ENCODE measurements around the gene TCOF1. TPM values are rescaled to one million over a fixed set of nuclear protein-coding genes. Genes with fewer than 3 reads are reported as not detected.

Gene TCOF1
- total RNA-seq, 1 donor from 2014 or later, result 72.0 TPM

DNA sequence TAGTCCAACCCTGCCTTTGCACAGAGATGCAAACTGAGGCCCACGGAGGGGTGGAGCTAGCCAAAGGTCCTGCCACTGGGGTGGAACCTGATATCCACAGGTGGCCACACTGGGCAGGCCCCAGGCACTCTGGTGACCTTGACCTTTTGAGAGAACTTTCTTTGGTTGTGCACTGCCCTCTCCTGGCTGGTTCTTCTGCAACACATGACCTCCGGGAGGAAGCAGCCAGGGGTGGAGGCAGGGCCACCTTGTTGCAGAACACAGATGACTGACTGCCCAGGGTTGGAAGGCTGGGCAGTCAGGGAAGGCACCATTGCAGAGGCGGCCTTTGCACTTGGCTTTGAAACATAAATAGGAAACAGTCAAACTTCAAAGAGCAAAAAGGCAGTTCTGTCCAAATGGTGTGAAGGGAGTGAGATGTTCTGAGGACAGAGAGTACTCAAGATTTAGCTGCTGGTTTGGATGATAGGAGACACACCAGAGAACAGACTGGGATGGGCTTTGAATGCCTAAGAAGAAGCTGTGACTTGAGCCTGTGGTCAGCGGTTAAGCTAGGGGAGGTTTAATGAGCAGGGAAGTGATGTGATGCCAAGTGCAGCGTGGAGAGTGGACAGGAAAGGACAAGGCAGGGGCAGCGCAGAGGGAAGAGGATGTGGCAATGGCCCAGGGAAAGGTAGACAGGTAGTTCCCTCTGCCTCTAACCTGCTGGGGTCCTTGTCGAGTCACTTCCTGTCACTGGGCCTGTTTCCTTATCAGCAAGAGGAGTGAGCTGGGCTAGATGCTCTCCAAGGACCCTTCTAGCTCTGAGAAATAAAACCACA lies 6.8 kb upstream of the TCOF1 start:
- intact Hi-C loops (cut with micrococcal nuclease), result loop anchor here (1.0 to 10.0 kb wide), 4 partner anchors 190 to 1966 kb away; partner anchors contain the start of genes FBXO38 and TNIP1

GRCh38 chr5:150352244-150353031 lies 5.1 kb upstream of the TCOF1 start:
- intact Hi-C loops (cut with micrococcal nuclease), result loop anchor here (10.0 kb wide), 2 partner anchors 732 to 1968 kb away; partner anchors contain the start of genes FBXO38 and TNIP1

DNA sequence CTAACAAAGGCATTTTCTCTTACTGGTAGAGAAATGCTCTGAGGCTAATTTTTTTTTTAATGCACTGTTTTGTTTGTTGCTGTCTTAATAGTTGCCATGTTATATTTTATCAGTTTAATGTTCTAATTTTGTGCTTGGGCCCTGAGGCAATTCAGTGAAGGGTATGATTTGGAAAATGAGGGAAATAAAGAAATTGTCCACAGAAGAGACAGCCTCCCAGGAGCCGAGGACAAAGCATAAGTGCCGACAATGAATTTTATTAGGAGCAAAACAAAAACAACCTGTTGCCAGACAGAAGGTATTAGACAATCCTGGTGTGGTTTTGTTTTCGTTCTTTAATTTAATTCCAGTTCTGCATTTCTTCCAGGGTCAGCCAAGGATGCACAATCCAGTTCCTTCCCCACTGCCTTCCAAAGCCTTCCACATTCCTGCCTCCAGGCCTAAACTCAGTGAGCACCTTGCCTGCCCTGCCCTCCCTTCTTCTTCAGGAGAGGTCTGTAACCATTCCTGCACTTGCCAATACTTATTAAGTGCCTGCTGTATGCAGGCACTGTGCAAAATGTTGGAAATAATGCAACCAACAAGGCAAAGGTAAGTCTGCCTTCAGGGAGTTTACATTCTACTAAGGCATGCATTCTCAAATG lies 4.3 kb upstream of the TCOF1 start:
- intact Hi-C loops (cut with micrococcal nuclease), result loop anchor here (10.0 kb wide), 2 partner anchors 732 to 1968 kb away; partner anchors contain the start of genes FBXO38 and TNIP1

DNA sequence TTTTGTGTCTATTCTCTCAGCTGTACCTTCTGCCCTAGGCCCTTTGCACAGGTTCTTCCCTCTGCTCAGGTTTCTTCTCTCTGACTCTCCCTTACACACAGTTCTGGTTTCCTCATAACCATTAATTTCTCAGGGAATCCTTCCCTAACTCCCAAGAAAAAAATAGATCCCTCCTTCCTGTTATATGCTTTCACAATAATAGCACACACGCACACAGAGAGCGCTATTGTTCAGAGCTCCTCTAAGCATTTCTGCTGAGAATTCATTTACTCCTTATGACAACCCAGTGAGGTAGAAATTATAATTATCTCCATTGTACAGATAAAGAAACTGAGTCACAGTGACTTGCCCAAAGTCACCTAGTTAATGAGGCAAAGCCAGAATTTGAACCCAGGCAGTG lies 1.7 kb upstream of the TCOF1 start:
- intact Hi-C loops (cut with micrococcal nuclease), result loop anchor here (2.0 to 10.0 kb wide), 6 partner anchors 403 to 1971 kb away; partner anchors contain the start of genes DCTN4, FBXO38, GM2A and PCYOX1L

DNA sequence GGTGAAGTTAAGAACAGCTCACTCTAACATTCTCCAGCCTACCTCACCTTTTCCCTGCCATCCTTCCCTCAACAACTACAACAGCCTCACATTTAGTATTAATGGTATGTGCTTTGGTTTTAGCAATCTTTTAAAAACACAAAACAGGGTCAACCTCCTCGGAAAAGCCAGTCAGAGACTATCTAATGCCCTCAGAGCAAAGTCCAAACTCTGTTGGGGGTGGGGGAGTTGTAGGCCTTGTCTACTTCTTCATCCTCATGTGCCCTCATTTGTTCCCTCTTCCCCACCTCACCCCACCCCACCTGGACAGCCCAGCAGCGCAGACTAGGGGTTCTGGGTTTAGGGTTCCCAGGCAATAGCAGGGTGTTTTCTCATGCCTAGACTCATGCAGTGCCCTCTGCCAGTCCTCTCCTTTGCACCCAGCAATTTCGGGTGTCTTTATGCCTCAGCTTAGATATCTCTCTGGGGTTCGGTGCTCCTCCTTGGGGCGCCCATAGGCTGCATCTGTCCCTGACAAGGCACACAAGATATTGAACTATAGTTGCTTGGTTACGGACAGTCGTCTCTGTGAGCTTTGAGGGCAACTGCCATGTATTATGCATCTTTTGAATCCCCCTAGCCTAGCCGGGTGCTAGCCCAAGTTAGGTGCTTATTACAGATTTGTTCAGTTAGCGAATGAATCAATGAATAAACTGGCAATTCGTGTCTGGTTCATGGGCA lies 762 bp upstream of the TCOF1 start:
- intact Hi-C loops (cut with micrococcal nuclease), result loop anchor here (1.0 to 10.0 kb wide), 12 partner anchors 57 to 1972 kb away; partner anchors contain the start of genes DCTN4, FBXO38, GM2A and HMGXB3

DNA sequence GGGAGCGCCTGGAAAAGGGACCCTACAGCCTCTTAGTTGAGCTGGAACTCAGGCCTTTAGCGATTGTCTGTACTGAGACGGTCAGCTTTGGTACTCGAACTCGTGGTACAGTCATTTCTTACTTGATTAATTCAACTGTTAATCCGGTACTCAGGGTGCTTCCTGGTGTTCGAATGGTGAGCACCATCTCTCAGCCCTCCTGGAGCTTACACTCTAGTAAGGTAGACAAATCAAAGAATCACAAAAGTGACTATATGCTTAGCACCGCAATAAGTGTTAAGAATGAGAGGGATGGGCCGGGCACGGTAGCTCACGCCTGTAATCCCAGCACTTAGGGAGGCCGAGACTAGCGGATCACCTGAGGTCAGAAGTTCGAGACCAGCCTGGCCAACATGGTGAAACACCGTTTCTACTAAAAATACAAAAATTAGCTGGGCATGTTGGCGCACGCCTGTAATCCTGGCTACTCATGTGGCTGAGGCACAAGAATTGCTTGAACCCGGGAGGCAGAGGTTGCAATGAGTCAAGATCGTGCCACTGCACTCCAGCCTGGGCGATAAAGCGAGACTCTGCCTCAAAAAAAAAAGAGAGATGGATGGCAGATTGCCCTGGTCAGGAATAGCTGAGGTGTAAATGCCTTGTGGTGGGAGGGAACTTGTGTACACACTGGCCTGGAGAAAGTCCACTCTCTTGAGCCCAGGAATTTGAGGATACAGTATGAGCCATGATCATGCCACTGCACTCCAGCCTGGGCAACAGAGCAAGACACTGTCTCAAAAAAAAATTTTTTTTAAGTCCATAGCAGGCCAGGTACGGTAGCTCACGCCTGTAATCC lies 981 bp downstream of the TCOF1 start:
- intact Hi-C loops (cut with micrococcal nuclease), result loop anchor here (5.0 to 10.0 kb wide), 5 partner anchors 726 to 1974 kb away; partner anchors contain the start of genes FBXO38, GM2A, PCYOX1L and TNIP1

GRCh38 chr5:150361301-150361700 lies 3.8 kb downstream of the TCOF1 start:
- intact Hi-C loops (cut with micrococcal nuclease), result no loop called here

GRCh38 chr5:150363185-150363584 lies 5.7 kb downstream of the TCOF1 start:
- intact Hi-C loops (cut with micrococcal nuclease), result no loop called here

DNA sequence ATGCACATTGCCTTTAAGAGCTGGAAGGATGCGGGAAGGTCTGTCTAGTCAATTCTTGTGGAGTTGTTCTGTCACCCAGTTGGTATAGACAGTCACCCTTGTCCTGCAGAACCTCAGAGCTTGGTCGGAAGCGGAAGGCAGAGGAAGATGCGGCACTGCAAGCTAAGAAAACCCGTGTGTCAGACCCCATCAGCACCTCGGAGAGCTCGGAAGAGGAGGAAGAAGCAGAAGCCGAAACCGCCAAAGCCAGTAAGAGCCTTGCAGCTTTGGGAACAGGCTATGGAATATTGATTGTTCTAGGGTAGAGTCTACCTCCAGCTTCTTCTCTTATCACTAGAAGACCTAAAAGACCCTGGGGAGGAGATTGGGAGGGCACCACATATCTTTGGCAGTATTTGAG lies 6.5 kb downstream of the TCOF1 start:
- intact Hi-C loops (cut with micrococcal nuclease), result no loop called here

GRCh38 chr5:150368526-150368925 lies 11.0 kb downstream of the TCOF1 start:
- intact Hi-C loops (cut with micrococcal nuclease), result no loop called here

DNA sequence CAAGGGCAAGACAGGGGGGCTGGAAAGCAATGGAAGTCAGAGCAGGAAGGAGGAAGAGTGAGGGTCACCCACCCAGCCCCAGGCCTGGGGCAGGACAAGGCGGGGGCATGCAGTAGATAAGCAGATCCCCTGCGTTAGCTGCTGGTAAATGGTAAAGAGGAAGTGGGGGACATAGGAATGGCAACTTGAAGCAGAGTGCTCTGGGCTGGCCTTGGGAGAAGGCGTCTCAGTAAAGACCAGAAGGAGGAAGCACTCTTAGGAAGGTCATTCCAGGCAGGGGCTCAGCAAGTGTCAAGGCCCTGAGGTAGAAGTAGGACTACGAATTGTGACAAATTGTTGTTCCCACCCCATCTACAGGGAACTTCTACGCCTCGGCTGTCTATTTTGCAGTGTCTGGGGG lies 15.1 kb downstream of the TCOF1 start:
- intact Hi-C loops (cut with micrococcal nuclease), result no loop called here

DNA sequence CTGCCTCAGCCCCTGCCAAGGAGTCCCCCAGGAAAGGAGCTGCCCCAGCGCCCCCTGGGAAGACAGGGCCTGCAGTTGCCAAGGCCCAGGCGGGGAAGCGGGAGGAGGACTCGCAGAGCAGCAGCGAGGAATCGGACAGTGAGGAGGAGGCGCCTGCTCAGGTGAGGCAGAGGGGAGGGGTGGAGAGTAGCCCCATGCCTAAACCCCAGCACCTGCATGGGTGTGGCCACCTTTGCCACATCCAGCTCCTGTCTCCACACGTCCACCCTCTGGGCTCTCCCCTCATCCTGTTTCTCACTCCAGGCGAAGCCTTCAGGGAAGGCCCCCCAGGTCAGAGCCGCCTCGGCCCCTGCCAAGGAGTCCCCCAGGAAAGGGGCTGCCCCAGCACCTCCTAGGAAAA lies 17.2 kb downstream of the TCOF1 start:
- intact Hi-C loops (cut with micrococcal nuclease), result no loop called here

DNA sequence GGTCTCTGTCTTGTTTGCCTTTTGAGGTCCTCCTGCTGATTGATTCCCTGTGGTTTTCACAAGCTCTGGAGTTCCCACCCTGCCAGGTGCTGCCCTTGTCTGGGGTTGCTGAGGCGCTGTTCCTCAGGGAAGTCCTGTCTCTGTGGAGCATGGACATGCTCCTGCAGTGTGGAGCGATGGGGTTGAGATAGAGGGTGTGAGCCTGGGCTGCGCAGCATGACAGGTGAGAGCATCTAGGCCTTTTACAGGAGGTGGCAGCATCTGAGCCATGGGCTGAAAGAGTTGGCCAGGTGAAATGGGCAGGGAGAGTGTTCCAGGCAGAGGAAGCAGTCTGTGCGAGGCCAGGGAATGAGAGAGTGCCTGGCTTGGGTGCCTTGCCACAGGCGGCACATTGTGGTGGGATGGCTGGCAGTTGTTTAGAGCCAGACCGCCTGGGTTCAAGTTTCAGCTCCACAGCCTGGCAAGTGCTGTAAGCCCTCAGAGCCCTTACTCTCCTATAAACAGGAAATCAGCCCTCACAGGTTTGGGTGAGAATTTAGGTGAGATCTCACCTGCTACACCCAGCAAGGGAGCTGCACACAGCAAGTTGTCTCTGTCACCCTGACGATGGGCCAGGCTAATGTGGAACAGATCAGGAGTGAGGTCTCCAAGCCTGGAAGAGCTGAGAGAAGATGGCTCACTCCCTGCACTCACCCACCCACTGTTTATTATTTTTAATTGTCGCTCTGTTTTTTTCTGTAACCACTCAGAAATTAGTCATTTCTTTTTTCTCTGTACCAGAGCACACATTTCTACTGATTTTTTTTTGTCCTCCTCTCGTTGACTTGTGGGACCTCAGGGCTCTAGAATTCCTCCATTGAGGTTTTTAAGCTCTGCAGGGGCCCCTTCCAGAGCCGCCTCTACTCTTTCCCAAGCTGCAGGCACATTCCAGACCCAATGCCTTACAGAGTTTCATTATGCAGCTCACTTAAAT lies 19.6 kb downstream of the TCOF1 start:
- intact Hi-C loops (cut with micrococcal nuclease), result no loop called here

DNA sequence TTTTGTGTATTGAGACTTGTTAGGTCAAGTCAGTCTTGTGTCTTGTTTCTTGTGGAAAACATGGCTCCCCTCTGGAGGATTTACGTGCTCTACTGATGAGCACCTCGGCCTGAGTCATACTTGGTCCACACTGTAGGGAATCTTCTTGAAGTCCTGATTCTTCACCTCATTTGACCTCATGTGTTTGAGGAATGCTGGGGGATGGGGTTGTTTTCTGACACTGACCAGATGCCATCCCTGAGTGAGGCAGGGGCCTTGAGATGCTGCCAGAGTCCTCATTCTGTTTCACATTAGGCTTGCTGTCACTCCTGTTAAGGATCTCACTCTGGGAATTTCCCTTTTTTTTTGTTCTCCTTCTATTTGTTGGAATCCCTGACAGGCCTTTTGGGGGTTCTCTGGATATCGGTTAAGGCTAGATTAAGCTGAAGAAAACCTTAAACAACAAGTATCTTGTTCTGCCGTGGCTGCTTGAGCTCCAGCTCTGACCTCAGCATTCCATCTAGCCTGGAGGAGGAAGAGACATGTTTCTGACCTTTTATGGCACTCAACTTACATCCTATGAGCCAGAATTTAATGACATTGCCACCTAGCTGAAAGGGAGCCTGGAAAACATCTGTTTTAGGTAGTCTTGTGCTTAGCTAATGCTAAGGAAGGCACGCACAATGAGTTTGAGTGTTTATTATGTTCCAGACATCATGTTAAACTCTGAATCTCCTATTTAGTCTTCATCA lies 20.6 kb downstream of the TCOF1 start:
- intact Hi-C loops (cut with micrococcal nuclease), result no loop called here

GRCh38 chr5:150384701-150385100 lies 27.2 kb downstream of the TCOF1 start:
- intact Hi-C loops (cut with micrococcal nuclease), result no loop called here

DNA sequence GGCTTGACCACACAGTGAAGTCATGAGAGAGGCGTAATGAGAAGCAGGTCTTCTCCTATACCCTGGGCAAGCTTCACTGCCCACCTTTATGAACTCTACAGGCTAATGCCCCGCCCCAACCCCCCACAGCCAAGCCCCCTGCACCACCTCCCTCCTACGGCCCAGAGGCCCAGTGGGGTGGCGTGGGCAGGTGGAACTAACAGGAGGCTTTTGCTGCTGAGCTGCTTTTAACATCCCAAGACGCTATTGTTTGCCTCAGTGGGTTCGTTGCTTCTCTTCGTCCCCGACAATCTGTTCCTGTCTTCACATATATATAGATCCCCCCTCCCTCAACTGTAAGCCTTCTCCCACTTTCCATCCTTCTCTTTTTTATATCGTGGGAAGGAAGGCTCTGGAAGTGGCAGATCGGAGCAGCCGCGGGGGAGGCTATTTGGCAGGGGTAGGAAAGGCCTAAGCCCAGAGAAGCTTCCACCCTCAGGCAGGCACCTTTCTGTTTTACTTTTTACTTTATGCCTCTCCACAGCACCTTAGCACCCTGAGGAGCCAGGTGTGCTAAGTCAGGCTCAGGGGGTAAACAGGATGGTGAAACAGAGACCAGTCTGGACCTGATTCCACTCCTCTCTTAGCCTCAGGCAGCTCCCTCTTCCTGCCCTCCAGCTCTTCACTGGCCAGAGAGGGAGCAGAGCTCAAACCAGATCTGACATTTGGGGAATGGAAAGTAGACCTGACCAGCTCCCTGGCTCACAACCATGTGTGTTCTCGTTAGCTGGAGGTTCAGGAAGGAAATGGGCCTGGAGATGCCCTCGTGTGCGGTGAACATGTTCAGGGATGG lies 28.7 kb downstream of the TCOF1 start:
- intact Hi-C loops (cut with micrococcal nuclease), result no loop called here

All from T-helper 2 cell treated with Interferon-gamma antibody and Interleukin-4, amounts not matched to agents 100 ng/mL and 5 ng/mL, for 36 hours (primary cell).